HepG2 (cell line): ENCODE results near the gene MIA3. TPM values are rescaled to one million over a fixed set of nuclear protein-coding genes. Genes with fewer than 3 reads are reported as not detected.

ENCODE experiments used
- AGO1 ChIP-seq: fragments of 200-400 bp; formaldehyde crosslinking; IDR thresholded peaks from 2 replicates; pipeline ENCODE4 v1.6.1; 2017; ENCODE audit warnings: mild to moderate bottlenecking, low read depth, low read length, moderate library complexity; ENCODE audit not compliant: poor library complexity, severe bottlenecking
- BRCA1 ChIP-seq: sonication (generic); formaldehyde crosslinking; IDR thresholded peaks from 2 replicates; pipeline ENCODE4 v1.4.0; 2020; ENCODE audit warnings: missing genetic modification reagents
- HNRNPK ChIP-seq: fragments of 200-400 bp; formaldehyde crosslinking; IDR thresholded peaks from 2 replicates; pipeline ENCODE4 v1.6.1; 2018; ENCODE audit warnings: low read length, low read depth, moderate library complexity, mild to moderate bottlenecking; ENCODE audit not compliant: poor library complexity, severe bottlenecking
- HOXA3 ChIP-seq: sonication (generic); formaldehyde crosslinking; IDR thresholded peaks from 2 replicates; pipeline ENCODE4 v1.5.0; 2020; ENCODE audit warnings: missing genetic modification reagents
- HOXA5 ChIP-seq: sonication (generic); formaldehyde crosslinking; IDR thresholded peaks from 2 replicates; pipeline ENCODE4 v1.4.0; 2020; ENCODE audit warnings: missing genetic modification reagents
- KLF6 ChIP-seq: IDR thresholded peaks from 2 replicates; pipeline ENCODE4 v1.8.0; 2016; ENCODE audit warnings: missing biosample characterization, missing genetic modification reagents
- MXI1 ChIP-seq: IDR thresholded peaks from 3 replicates; pipeline ENCODE4 v1.6.1; 2012; ENCODE audit warnings: low read depth, low read length, inconsistent platforms, borderline replicate concordance
- NFYC ChIP-seq: IDR thresholded peaks from 2 replicates; pipeline ENCODE4 v1.6.1; 2016; ENCODE audit warnings: missing genetic modification reagents, missing compliant biosample characterization
- PCBP1 ChIP-seq: fragments of 200-400 bp; formaldehyde crosslinking; IDR thresholded peaks from 2 replicates; pipeline ENCODE4 v1.6.1; 2017; ENCODE audit warnings: mild to moderate bottlenecking, low read depth, low read length, borderline replicate concordance
- SNAPC2 ChIP-seq: sonication (generic); formaldehyde crosslinking; IDR thresholded peaks from 2 replicates; pipeline ENCODE4 v1.8.1; 2022; ENCODE audit warnings: mild to moderate bottlenecking, missing genetic modification reagents
- SOX5 ChIP-seq: IDR thresholded peaks from 2 replicates; pipeline ENCODE4 v1.6.1; 2016; ENCODE audit warnings: borderline replicate concordance
- ZBTB38 ChIP-seq: sonication (generic); formaldehyde crosslinking; IDR thresholded peaks from 2 replicates; pipeline ENCODE4 v1.5.1; 2020; ENCODE audit warnings: mild to moderate bottlenecking, missing genetic modification reagents
- ZNF225 ChIP-seq: sonication (generic); formaldehyde crosslinking; IDR thresholded peaks from 2 replicates; pipeline ENCODE4 v1.4.0; 2020; ENCODE audit warnings: mild to moderate bottlenecking, missing genetic modification reagents
- ZNF446 ChIP-seq: sonication (generic); formaldehyde crosslinking; IDR thresholded peaks from 2 replicates; pipeline ENCODE4 v1.5.0; 2020; ENCODE audit warnings: mild to moderate bottlenecking, missing genetic modification reagents
- ZNF883 ChIP-seq: sonication (generic); formaldehyde crosslinking; IDR thresholded peaks from 2 replicates; pipeline ENCODE4 v1.5.1; 2020; ENCODE audit warnings: mild to moderate bottlenecking, missing genetic modification reagents; ENCODE audit errors: not compliant biosample characterization
- polyA plus RNA-seq, 8 experiments: library from polyadenylated mRNA; depleted of rRNA in 3 of 8; stranded (reverse) in 7 of 8; unstranded in 1 of 8; fragments of >200 nt; fragmentation: Illumina TruSeq in 4 of 8; extraction: Trizol in 4 of 8; gene quantifications; 2 replicates each; pipeline versions ENCODE4 v1.2.1 to v1.2.3, GENCODE V29; 2011 to 2016; ENCODE audit warnings: low read depth in 4 of 8, missing spikeins in 1 of 8, mixed read lengths in 1 of 8; ENCODE audit not compliant: insufficient read depth in 1 of 8
- total RNA-seq, 5 experiments: library from RNA; depleted of rRNA; stranded (reverse); fragments of >200 nt; fragmentation: Illumina TruSeq; extraction: Trizol; gene quantifications; 2 replicates each; pipeline ENCODE4 v1.2.3, GENCODE V29; 2016; ENCODE audit warnings: low read depth in 1 of 5
- TF ChIP-seq, protein P1 (sequence below): sonication (generic); formaldehyde crosslinking; IDR thresholded peaks from 2 replicates; pipeline ENCODE4; 2020; ENCODE audit warnings: missing genetic modification reagents, mild to moderate bottlenecking, borderline replicate concordance
- TF ChIP-seq, protein P2 (sequence below): sonication (generic); formaldehyde crosslinking; IDR thresholded peaks from 2 replicates; pipeline ENCODE4 v1.5.0; 2020; ENCODE audit warnings: mild to moderate bottlenecking, missing genetic modification reagents, borderline replicate concordance
- TF ChIP-seq, protein P3 (sequence below): sonication (generic); formaldehyde crosslinking; IDR thresholded peaks from 2 replicates; pipeline ENCODE4 v1.4.0; 2020; ENCODE audit warnings: missing genetic modification reagents

MIA3 gene
- total and polyA plus RNA-seq, 2 of the 13 experiments (the other 11 are each of a cell fraction or from before 2014, with no cell fraction given): 45.6 to 48.7 TPM

DNA sequence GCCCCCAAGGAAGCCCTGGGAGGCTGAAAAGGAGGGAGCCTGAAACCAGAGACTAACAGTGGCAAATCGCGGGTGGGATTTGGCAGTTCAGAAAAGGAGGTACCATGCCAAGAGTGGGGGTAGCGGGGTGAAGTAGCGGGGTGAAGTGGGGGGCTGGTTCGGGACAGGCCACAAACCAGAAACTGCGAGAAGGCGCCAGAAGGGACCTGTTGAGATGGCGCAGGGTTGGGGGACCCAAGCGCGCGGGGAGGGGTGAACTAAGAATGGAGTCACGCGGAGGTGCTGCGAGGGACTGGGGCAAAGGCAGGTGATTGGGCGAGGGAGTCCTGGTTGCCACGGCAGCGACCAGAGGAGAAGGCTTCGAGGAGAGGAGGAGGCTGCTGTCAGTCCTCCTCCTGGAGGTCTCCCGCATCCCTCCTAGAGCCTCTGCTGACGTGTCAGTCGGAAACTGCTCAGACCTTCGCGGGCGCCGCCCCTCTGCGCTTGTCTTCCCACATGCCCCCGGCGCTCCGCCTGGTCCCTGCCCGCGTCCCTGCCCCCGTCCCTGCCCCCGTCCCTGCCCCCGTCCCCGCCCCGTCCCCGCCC, 438 bp upstream of the MIA3 start (continued):
- TF ChIP-seq, protein P1, sequence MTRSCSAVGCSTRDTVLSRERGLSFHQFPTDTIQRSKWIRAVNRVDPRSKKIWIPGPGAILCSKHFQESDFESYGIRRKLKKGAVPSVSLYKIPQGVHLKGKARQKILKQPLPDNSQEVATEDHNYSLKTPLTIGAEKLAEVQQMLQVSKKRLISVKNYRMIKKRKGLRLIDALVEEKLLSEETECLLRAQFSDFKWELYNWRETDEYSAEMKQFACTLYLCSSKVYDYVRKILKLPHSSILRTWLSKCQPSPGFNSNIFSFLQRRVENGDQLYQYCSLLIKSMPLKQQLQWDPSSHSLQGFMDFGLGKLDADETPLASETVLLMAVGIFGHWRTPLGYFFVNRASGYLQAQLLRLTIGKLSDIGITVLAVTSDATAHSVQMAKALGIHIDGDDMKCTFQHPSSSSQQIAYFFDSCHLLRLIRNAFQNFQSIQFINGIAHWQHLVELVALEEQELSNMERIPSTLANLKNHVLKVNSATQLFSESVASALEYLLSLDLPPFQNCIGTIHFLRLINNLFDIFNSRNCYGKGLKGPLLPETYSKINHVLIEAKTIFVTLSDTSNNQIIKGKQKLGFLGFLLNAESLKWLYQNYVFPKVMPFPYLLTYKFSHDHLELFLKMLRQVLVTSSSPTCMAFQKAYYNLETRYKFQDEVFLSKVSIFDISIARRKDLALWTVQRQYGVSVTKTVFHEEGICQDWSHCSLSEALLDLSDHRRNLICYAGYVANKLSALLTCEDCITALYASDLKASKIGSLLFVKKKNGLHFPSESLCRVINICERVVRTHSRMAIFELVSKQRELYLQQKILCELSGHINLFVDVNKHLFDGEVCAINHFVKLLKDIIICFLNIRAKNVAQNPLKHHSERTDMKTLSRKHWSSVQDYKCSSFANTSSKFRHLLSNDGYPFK (CRISPR knock-in tag): no peak; the same call in 1 of the 2 replicates
- TF ChIP-seq SOX5 (CRISPR knock-in tag): no peak
- 0 out of 2 replicates have a peak, but pooled peaks have one; percentile 3 for TF ChIP-seq ZNF446 (CRISPR knock-in tag)
- no peak for TF ChIP-seq ZNF225
- TF ChIP-seq HOXA3 (CRISPR knock-in tag): peak; percentile 52
- TF ChIP-seq HNRNPK: peak; percentile 59
- no peak; the same call in 1 of the 2 replicates for TF ChIP-seq KLF6 (CRISPR knock-in tag)
- 0 out of 2 replicates have a peak, but pooled peaks have one; percentile 24 for TF ChIP-seq ZBTB38 (CRISPR knock-in tag)
- TF ChIP-seq, protein P2, sequence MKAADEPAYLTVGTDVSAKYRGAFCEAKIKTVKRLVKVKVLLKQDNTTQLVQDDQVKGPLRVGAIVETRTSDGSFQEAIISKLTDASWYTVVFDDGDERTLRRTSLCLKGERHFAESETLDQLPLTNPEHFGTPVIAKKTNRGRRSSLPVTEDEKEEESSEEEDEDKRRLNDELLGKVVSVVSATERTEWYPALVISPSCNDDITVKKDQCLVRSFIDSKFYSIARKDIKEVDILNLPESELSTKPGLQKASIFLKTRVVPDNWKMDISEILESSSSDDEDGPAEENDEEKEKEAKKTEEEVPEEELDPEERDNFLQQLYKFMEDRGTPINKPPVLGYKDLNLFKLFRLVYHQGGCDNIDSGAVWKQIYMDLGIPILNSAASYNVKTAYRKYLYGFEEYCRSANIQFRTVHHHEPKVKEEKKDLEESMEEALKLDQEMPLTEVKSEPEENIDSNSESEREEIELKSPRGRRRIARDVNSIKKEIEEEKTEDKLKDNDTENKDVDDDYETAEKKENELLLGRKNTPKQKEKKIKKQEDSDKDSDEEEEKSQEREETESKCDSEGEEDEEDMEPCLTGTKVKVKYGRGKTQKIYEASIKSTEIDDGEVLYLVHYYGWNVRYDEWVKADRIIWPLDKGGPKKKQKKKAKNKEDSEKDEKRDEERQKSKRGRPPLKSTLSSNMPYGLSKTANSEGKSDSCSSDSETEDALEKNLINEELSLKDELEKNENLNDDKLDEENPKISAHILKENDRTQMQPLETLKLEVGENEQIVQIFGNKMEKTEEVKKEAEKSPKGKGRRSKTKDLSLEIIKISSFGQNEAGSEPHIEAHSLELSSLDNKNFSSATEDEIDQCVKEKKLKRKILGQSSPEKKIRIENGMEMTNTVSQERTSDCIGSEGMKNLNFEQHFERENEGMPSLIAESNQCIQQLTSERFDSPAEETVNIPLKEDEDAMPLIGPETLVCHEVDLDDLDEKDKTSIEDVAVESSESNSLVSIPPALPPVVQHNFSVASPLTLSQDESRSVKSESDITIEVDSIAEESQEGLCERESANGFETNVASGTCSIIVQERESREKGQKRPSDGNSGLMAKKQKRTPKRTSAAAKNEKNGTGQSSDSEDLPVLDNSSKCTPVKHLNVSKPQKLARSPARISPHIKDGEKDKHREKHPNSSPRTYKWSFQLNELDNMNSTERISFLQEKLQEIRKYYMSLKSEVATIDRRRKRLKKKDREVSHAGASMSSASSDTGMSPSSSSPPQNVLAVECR (CRISPR knock-in tag): 0 out of 2 replicates have a peak, but pooled peaks have one; percentile 16
- peak; percentile 36; the same call in 1 of the 2 replicates for TF ChIP-seq NFYC (CRISPR knock-in tag)
- TF ChIP-seq ZNF883 (CRISPR knock-in tag): peak; percentile 56
- TF ChIP-seq, protein P3, sequence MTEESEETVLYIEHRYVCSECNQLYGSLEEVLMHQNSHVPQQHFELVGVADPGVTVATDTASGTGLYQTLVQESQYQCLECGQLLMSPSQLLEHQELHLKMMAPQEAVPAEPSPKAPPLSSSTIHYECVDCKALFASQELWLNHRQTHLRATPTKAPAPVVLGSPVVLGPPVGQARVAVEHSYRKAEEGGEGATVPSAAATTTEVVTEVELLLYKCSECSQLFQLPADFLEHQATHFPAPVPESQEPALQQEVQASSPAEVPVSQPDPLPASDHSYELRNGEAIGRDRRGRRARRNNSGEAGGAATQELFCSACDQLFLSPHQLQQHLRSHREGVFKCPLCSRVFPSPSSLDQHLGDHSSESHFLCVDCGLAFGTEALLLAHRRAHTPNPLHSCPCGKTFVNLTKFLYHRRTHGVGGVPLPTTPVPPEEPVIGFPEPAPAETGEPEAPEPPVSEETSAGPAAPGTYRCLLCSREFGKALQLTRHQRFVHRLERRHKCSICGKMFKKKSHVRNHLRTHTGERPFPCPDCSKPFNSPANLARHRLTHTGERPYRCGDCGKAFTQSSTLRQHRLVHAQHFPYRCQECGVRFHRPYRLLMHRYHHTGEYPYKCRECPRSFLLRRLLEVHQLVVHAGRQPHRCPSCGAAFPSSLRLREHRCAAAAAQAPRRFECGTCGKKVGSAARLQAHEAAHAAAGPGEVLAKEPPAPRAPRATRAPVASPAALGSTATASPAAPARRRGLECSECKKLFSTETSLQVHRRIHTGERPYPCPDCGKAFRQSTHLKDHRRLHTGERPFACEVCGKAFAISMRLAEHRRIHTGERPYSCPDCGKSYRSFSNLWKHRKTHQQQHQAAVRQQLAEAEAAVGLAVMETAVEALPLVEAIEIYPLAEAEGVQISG (CRISPR knock-in tag): 0 out of 2 replicates have a peak, but pooled peaks have one; percentile 8
- 0 out of 2 replicates have a peak, but pooled peaks have one; percentile 10 for TF ChIP-seq HOXA5 (CRISPR knock-in tag)
- TF ChIP-seq PCBP1: 0 out of 2 replicates have a peak, but pooled peaks have one; percentile 63
- peak; percentile 47; the same call in 1 of the 3 replicates for TF ChIP-seq MXI1
- no peak for TF ChIP-seq SNAPC2
- TF ChIP-seq AGO1: no peak
- TF ChIP-seq BRCA1: no peak
